ENCODE measurements around the gene VSIG10L. TPM values are rescaled to one million over a fixed set of nuclear protein-coding genes. Genes with fewer than 3 reads are reported as not detected.
A peak's percentile ranks its signal among the peaks of the same experiment; 100 is the strongest.

Gene VSIG10L
- total RNA-seq, 1 donor = 0.43 TPM

DNA sequence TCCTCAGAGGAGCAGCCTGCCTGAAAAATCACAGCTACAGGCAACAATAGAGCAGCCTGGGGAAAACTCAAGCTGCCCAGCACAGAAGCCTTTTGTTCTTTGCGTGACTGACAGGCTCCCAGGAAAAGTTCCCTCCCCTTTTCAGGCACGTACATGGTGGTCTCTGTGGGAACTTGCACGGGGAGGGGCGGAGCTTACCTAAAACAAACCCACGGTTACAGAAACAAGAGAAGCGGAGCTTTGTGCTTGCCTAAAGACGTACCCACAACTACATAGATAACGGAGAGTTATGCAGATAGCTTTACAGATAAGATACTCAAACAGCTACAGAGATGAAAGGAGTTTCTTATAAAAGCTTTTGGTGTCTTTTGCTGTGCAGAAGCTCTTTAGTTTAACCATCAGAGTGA lies 12.8 kb upstream of the VSIG10L start:
- no peak overlapping the region for H3K4me3 ChIP-seq (ENCODE audit: low read depth, low read length)
- TF ChIP-seq, protein P1, sequence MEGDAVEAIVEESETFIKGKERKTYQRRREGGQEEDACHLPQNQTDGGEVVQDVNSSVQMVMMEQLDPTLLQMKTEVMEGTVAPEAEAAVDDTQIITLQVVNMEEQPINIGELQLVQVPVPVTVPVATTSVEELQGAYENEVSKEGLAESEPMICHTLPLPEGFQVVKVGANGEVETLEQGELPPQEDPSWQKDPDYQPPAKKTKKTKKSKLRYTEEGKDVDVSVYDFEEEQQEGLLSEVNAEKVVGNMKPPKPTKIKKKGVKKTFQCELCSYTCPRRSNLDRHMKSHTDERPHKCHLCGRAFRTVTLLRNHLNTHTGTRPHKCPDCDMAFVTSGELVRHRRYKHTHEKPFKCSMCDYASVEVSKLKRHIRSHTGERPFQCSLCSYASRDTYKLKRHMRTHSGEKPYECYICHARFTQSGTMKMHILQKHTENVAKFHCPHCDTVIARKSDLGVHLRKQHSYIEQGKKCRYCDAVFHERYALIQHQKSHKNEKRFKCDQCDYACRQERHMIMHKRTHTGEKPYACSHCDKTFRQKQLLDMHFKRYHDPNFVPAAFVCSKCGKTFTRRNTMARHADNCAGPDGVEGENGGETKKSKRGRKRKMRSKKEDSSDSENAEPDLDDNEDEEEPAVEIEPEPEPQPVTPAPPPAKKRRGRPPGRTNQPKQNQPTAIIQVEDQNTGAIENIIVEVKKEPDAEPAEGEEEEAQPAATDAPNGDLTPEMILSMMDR (IDR thresholded peaks at IDR 0.05; ENCODE audit: insufficient read depth, low read depth, low read length) = no peak
- DNase-seq (ENCODE audit: low read depth) = peak; percentile 37

DNA sequence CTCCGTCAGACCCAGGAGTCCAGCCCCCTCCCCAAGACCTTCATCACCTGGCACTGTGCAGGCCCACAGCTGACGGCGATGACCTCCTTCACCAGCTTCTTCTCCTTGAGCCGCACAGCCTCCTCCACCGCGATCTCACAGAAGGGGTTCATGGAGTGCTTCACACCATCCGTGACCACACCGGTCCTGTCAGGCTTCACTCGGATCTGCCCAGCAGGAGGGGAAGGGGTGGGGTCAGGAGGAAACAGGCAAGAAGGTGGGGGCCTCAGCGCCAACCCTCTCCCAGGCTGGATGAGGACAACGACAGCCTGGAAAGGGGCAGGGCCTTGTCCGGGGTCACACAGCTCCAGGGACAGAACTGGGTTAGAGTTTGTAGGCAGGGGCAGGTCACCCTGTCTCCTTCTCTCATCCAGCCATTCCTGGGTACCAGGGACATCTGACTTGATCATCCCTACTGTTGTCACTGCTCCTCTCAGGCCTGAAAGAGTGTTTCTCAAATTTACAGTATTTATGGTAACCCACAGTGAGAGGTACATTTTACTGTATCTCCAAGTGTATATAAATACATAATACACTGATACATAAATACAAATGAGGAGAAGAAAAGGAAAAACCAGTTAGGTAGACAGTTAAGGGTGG lies 12.3 kb upstream of the VSIG10L start:
- TF ChIP-seq, protein P1 (IDR thresholded peaks at IDR 0.05; ENCODE audit: insufficient read depth, low read depth, low read length) = no peak
- DNase-seq (ENCODE audit: low read depth) = no peak
- H3K4me3 ChIP-seq (ENCODE audit: low read depth, low read length) = no peak overlapping the region

DNA sequence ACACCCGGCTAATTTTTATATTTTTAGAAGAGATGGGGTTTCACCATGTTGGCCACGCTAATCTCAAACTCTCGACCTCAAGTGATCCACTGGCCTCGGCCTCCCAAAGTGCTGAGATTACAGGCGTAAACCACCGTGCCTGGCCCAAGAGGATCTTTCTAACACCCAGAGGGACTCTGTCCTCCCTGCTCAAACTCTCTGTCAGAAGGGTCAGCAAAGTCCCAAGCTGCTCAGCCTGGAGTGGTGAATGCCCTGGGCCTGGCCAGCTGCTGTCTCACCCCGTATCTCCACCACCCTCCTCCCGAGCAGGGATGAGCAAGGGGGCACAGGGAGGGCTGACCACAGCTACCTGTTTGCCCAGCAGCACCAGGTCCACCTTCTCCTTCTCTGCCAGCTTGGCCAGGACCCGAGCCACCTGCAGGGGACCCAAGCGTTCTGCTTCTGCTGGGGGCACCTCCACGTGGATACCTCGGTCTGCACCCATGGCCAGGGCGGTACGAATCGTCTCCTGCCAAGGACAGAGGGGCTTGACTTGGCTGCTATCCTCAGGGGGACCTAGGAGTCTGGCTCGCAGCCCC lies 10.9 kb upstream of the VSIG10L start:
- DNase-seq (ENCODE audit: low read depth) = no peak
- TF ChIP-seq, protein P1 (IDR thresholded peaks at IDR 0.05; ENCODE audit: insufficient read depth, low read depth, low read length) = no peak
- no peak overlapping the region for H3K4me3 ChIP-seq (ENCODE audit: low read depth, low read length)

DNA sequence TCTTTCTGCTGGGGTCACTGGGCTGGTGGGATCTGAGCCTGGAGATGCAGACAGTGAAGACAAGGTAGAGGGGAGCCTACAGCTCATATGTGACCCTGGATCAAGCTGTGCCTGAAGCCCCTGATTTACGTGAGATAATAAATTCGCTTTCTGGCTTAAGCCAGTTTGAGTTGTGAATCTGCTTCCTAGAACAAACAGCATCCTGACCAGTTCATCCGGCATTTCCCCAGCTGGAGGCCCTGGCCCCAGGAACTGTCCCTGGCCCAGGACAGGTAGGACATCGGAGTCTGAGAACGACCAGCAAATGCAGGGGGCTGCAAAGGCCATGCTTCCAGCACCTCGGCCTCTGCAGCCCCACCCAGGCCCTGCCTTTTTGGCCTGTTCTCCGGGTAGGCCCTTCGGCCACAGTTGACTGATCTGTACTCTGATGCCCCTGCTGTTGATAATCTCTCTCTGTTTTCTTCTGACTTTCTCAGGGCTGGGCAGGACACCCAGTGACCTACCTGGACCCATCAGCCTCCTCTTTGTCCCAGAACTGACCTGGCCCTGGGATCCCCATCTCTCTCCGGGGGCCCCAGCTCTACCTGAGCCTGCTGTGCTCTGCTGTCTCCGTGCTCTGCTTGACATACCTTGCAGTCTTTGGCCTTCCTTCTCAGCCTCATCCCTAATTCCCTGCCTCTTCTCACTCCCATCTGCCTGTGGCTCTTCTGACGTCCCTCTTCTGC lies 9.5 kb upstream of the VSIG10L start:
- TF ChIP-seq, protein P1 (IDR thresholded peaks at IDR 0.05; ENCODE audit: insufficient read depth, low read depth, low read length) = no peak

DNA sequence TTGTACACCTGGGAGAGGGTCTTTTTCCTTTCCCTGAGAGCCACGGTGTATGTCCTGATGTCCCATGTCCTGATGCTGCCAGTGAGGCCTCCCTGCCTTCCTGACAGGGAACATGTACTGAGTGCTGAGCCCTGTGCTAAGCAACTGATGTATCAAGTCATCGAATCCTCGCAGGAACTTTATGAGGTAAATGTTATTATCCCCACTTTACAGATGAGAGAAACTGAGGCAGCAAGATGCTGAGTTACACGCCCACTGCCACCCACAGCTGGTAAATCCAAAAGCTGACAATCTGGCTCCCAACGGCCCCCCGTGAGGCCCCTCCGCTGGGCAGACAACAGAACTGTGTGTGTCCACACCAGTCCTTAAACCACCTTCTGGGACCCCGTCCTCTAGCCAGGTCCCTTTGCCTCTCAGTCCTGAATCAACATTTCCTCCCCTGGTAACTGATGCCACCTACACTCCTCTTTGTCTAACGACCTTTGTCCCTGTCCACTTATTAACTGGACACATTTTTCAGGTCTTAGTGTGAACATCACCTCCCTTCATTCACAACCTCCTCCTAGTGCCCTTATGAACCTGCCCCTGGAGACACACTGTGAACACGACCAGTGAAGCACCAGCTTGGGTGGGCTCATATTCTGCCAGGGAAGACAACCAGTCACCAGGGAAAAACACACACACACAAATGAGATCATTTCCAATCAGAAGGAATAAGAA lies 5.4 kb upstream of the VSIG10L start:
- H3K4me3 ChIP-seq (ENCODE audit: low read depth, low read length) = no peak overlapping the region
- DNase-seq (ENCODE audit: low read depth) = no peak
- TF ChIP-seq, protein P1 (IDR thresholded peaks at IDR 0.05; ENCODE audit: insufficient read depth, low read depth, low read length) = no peak

More for the DNA sequence above, 9.5 kb upstream of the VSIG10L start:
- DNase-seq (ENCODE audit: low read depth) = no peak
- no peak overlapping the region for H3K4me3 ChIP-seq (ENCODE audit: low read depth, low read length)

DNA sequence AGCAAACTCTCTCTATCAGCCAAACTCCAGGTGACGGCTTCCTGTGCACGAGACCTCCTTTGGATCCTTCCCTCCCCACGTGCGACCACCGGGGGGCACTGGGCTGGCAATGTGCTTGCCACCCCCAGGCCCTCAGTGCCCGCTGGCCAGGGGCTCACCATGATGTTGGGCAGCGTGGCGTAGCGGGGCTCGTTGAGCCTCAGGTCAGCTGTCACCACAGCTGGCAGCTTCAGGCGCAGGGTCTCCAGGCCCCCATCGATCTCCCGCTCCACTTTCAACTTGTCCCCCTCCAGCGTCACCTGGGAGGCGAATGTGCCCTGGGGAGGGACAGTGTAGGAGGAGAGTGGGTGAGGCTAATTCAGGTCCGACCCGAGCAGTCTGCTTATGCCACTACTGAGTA lies 4.8 kb upstream of the VSIG10L start:
- no peak for DNase-seq (ENCODE audit: low read depth)
- H3K4me3 ChIP-seq (ENCODE audit: low read depth, low read length) = no peak overlapping the region
- TF ChIP-seq, protein P1 (IDR thresholded peaks at IDR 0.05; ENCODE audit: insufficient read depth, low read depth, low read length) = no peak
